ENCODE results near the gene TTC7B. TPM values are rescaled to one million over a fixed set of nuclear protein-coding genes. Genes with fewer than 3 reads are reported as not detected.

Gene TTC7B
- total RNA-seq, 4 donors from 2014 or later = 0.18 to 53.6 (median 11.2) TPM

- Histone ChIP-seq H3K4me1 (no peaks in the 10 kb centered on the region), H3K36me3 (no peaks in the 10 kb centered on the region), H3K27me3 (no peaks in the 10 kb centered on the region), H3K27ac (peak overlapping the region in 1 of 4 donors; percentile 47), H3K4me3 (no peak overlapping the region), H3K9me3 (no peaks in the 10 kb centered on the region)
- no peak for DNase-seq
- TF ChIP-seq CTCF (IDR thresholded peaks at IDR 0.05) (no peak), POLR2A (IDR thresholded peaks at IDR 0.05) (no peak)
Measured at GRCh38 chr14:90624227-90624626, 192.0 kb downstream of the TTC7B start.

- no peak for DNase-seq
- no peak overlapping the region for H3K4me3 ChIP-seq
- H3K27me3 ChIP-seq = no peaks in the 10 kb centered on the region
- no peak for TF ChIP-seq POLR2A (IDR thresholded peaks at IDR 0.05)
- TF ChIP-seq CTCF (IDR thresholded peaks at IDR 0.05) = no peak
- no peak overlapping the region for H3K27ac ChIP-seq
- H3K4me1 ChIP-seq = no peaks in the 10 kb centered on the region
- no peaks in the 10 kb centered on the region for H3K36me3 ChIP-seq
- H3K9me3 ChIP-seq = no peaks in the 10 kb centered on the region
Measured at GRCh38 chr14:90621201-90621600, 195.0 kb downstream of the TTC7B start.

GRCh38 chr14:90620568-90621077 is 195.6 kb downstream of the TTC7B start:
- no peaks in the 10 kb centered on the region for H3K36me3 ChIP-seq
- H3K9me3 ChIP-seq = no peaks in the 10 kb centered on the region
- H3K4me3 ChIP-seq = no peak overlapping the region
- no peak for DNase-seq
- no peak overlapping the region for H3K27ac ChIP-seq
- H3K4me1 ChIP-seq = no peaks in the 10 kb centered on the region
- no peaks in the 10 kb centered on the region for H3K27me3 ChIP-seq
- no peak for TF ChIP-seq CTCF (IDR thresholded peaks at IDR 0.05)
- TF ChIP-seq POLR2A (IDR thresholded peaks at IDR 0.05) = no peak

- H3K36me3 ChIP-seq = no peaks in the 10 kb centered on the region
- H3K4me3 ChIP-seq = no peak overlapping the region
- no peaks in the 10 kb centered on the region for H3K9me3 ChIP-seq
- TF ChIP-seq CTCF (IDR thresholded peaks at IDR 0.05) (no peak), POLR2A (IDR thresholded peaks at IDR 0.05) (no peak)
- H3K4me1 ChIP-seq = no peaks in the 10 kb centered on the region
- H3K27me3 ChIP-seq = no peaks in the 10 kb centered on the region
- DNase-seq = no peak
- H3K27ac ChIP-seq = no peak overlapping the region
Measured at GRCh38 chr14:90619911-90620310, 196.3 kb downstream of the TTC7B start.

GRCh38 chr14:90617961-90618360 is 198.3 kb downstream of the TTC7B start:
- Histone ChIP-seq H3K36me3 (no peaks in the 10 kb centered on the region), H3K4me1 (no peaks in the 10 kb centered on the region), H3K27me3 (no peaks in the 10 kb centered on the region), H3K9me3 (no peaks in the 10 kb centered on the region), H3K27ac (no peak overlapping the region), H3K4me3 (no peak overlapping the region)
- DNase-seq = no peak
- TF ChIP-seq POLR2A (IDR thresholded peaks at IDR 0.05) = no peak
- TF ChIP-seq CTCF (IDR thresholded peaks at IDR 0.05) = no peak

- TF ChIP-seq POLR2A (IDR thresholded peaks at IDR 0.05) (no peak), CTCF (IDR thresholded peaks at IDR 0.05) (no peak)
- Histone ChIP-seq H3K36me3 (no peaks in the 10 kb centered on the region), H3K27ac (no peak overlapping the region), H3K4me3 (no peak overlapping the region), H3K27me3 (no peaks in the 10 kb centered on the region), H3K4me1 (no peaks in the 10 kb centered on the region), H3K9me3 (no peaks in the 10 kb centered on the region)
- no peak for DNase-seq
Measured at GRCh38 chr14:90616881-90617280, 199.3 kb downstream of the TTC7B start.

All from Peyer's patch (tissue), 4 donors.